HG03108 (cell line): ENCODE data around the gene ASXL2.
"Not testable (repeated sequence)": the region's sequence is repeated elsewhere in the genome, so short reads cannot be mapped to it uniquely, and the experiment has no call there.

Experiments
- ATAC-seq: cut with Tn5 transposase; IDR thresholded peaks from one replicate; pipeline ENCODE4 v1.9.1; 2021; ENCODE audit warnings: moderate library complexity; ENCODE audit not compliant: unreplicated experiment

Gene ASXL2

GRCh38 chr2:25742501-25742900, 135.8 kb downstream of the ASXL2 start:
- ATAC-seq = no peak

- no peak for ATAC-seq
Observed at GRCh38 chr2:25740810-25741381, 137.4 kb downstream of the ASXL2 start.

- ATAC-seq = no peak
Observed at GRCh38 chr2:25738383-25739343, 139.6 kb downstream of the ASXL2 start.

GRCh38 chr2:25736899-25737515, 141.3 kb downstream of the ASXL2 start:
- ATAC-seq = no peak

- ATAC-seq = no peak
Observed at GRCh38 chr2:25735835-25736234, 142.5 kb downstream of the ASXL2 start.

GRCh38 chr2:25728559-25728958, 149.7 kb downstream of the ASXL2 start:
- ATAC-seq = no peak

GRCh38 chr2:25726522-25726921, 151.8 kb downstream of the ASXL2 start:
- ATAC-seq = no peak

- ATAC-seq = no peak
Observed at GRCh38 chr2:25725877-25726276, 152.4 kb downstream of the ASXL2 start.

GRCh38 chr2:25724756-25725155, 153.5 kb downstream of the ASXL2 start:
- no peak for ATAC-seq

GRCh38 chr2:25722224-25722623, 156.1 kb downstream of the ASXL2 start:
- ATAC-seq = no peak

GRCh38 chr2:25720575-25720974, 157.7 kb downstream of the ASXL2 start:
- ATAC-seq = no peak

GRCh38 chr2:25714740-25715139, 163.5 kb downstream of the ASXL2 start:
- no peak for ATAC-seq

GRCh38 chr2:25712455-25712854, 165.8 kb downstream of the ASXL2 start:
- no peak for ATAC-seq

- ATAC-seq = no peak
Observed at GRCh38 chr2:25711675-25712354, 166.5 kb downstream of the ASXL2 start.

GRCh38 chr2:25710750-25711149, 167.5 kb downstream of the ASXL2 start:
- ATAC-seq = no peak

GRCh38 chr2:25709349-25709748, 168.9 kb downstream of the ASXL2 start:
- ATAC-seq = no peak

- ATAC-seq = no peak
Observed at GRCh38 chr2:25707927-25708590, 170.2 kb downstream of the ASXL2 start.

- ATAC-seq = not testable (repeated sequence)
Observed at GRCh38 chr2:25705575-25705974, 172.7 kb downstream of the ASXL2 start.

GRCh38 chr2:25701801-25702200, 176.5 kb downstream of the ASXL2 start:
- ATAC-seq = no peak

- ATAC-seq = no peak
Observed at GRCh38 chr2:25700221-25700660, 178.0 kb downstream of the ASXL2 start.

GRCh38 chr2:25699216-25699615, 179.1 kb downstream of the ASXL2 start:
- no peak for ATAC-seq
